Activated CD8-positive, alpha-beta memory T cell treated with anti-CD3 and anti-CD28 coated beads, Interleukin-2, amount 50 U/mL, for 24 hours (primary cell): Measurements from ENCODE around the gene PET100.

Experiments used
- DNase-seq: peaks from one replicate; pipeline ENCODE4 v3.0.0-alpha.2; 2020; ENCODE audit errors: extremely low read depth

The PET100 gene

DNA sequence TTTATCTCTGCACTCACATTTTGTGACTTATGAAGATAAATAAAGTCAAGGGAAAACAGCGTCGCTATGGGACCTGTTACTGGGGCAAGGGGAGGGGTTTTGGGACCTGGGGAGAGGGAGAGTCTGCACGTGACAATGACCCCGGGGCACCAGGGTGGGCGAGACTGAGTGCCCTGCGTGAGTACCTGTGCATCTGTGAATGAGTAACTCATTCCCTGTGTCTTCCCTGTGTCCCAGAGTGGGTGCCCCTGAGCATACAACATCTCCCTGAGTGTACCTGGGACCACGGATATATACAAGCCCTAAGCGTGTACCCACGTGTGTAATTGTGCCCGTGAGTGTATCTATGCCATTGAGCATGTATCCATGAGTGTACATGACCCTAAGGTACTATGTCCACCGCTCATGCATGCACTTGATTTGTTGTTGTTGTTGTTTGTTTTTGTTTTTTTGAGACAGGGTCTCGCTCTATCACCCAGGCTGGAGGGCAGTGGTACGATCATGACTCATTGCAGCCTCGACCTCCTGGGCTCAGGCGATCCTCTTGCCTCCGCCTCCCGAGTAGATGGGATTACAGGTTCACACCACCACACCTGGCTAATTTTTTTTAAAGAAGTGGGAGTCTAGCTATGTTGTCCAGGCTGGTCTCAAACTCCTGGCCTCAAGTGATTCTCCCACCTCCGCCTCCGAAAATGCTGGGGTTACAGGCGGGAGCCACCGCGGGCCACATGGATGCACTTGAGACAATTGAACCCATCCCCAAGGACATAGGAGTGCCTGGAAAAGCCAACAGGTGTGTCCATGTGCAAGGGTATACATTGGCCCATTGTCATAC lies 50.4 kb downstream of the PET100 start:
- no peak for DNase-seq

DNA sequence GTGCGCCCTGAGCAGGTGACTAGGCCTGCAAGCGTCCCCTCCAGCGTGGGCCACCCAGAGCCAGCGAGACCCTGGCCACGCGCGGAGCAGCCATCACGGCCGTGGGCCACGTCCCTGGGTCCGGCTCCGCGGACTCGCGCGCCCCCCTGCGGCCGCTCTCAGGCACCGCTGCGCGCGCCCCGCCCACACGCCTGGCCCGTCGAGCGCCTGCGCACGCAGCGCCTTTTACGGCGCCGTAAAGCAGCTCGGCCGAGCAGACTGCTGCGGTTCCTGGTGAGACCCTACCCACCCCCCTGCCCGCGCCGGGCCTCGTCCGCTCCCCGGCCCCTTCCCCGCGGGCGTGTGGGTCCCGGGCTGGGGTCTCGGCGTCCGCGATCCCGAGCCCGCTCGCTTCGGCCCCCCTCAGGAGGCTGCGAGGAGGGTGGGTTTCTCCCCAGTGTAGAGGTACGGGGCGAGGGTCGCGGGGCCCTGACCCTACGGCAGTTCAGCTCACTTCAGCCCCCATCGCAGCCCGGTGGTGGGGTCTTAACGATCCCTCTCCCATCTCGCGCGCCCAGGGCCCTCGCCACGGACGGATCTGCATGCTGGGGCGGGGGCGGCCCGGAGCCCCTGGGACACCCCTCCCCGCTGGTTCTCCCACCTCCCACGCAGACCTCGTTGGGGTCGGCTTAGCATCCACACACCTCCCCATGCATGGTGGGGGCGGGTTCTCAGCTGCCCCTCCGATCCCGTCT lies 51.2 kb downstream of the PET100 start, which contains the start of gene TRAPPC5:
Gene TRAPPC5, plus strand, starts transcription at position 228 of the 734 bp plus-strand sequence. CDS start 1,421 bp downstream, outside the sequence.
- peak; percentile 39 for DNase-seq
